Stomach (tissue), 9 donors: ENCODE data around the gene ODAD2. TPM values are rescaled to one million over a fixed set of nuclear protein-coding genes. Genes with fewer than 3 reads are reported as not detected.

ENCODE experiments used
- DNase-seq, 2 donors: peaks; one replicate each; pipeline versions ENCODE4 v3.0.0 to v3.0.0-alpha.2; 2013 to 2019
- H3K27ac ChIP-seq, 5 donors: fragments of 200-600 bp in 4 of 5; sonication (generic) in 4 of 5; one replicate each; pipeline ENCODE4 v1.5.1; 2013 to 2019; ENCODE audit warnings: mild to moderate bottlenecking in 1 of 5, moderate library complexity in 1 of 5
- H3K27me3 ChIP-seq, 3 donors: fragments of 200-600 bp; sonication (generic); one replicate each; pipeline ENCODE4 v1.5.1; 2017 to 2019; ENCODE audit warnings: mixed run types in 1 of 3
- H3K36me3 ChIP-seq, 4 donors: fragments of 200-600 bp; sonication (generic); 1 replicate in 3 of 4; 2 replicates in 1 of 4; pipeline ENCODE4 v1.5.1; 2016 to 2019
- H3K4me1 ChIP-seq, 4 donors: fragments of 200-600 bp; sonication (generic); one replicate each; pipeline ENCODE4 v1.5.1; 2016 to 2019
- H3K4me3 ChIP-seq, 4 donors: fragments of 200-600 bp; sonication (generic) in 3 of 4; one replicate each; pipeline ENCODE4 v1.5.1; 2016 to 2019; ENCODE audit warnings: mild to moderate bottlenecking in 1 of 4
- H3K9me3 ChIP-seq, 4 donors: fragments of 200-600 bp; sonication (generic); one replicate each; pipeline ENCODE4 v1.5.1; 2016 to 2019
- CTCF ChIP-seq, 7 experiments: fragments of 450-650 bp in 4 of 7; fragments of 200-600 bp in 3 of 7; sonication (generic) in 3 of 7; IDR thresholded peaks; one replicate each; pipeline ENCODE4 v1.5.1; 2016 to 2019; ENCODE audit warnings: antibody characterized with exemption in 7 of 7, control low read depth in 2 of 7, mild to moderate bottlenecking in 1 of 7
- EP300 ChIP-seq: sonication (generic); formaldehyde crosslinking; IDR thresholded peaks from one replicate; pipeline ENCODE4 v1.6.1; 2017; ENCODE audit warnings: antibody characterized with exemption
- POLR2A ChIP-seq, 4 donors: fragments of 450-650 bp; IDR thresholded peaks; one replicate each; pipeline ENCODE4 v1.6.1; 2016; ENCODE audit warnings: antibody characterized with exemption in 4 of 4, control low read depth in 2 of 4, mild to moderate bottlenecking in 1 of 4, moderate library complexity in 1 of 4
- POLR2AphosphoS5 ChIP-seq, 3 donors: sonication (generic); formaldehyde crosslinking; IDR thresholded peaks; one replicate each; pipeline ENCODE4 v1.6.1; 2016; ENCODE audit warnings: antibody characterized with exemption in 3 of 3
- WGBS, 5 donors: extraction: QIAGEN DNeasy Blood & Tissue Kit in 3 of 5; methylation state at CpG; one replicate each; pipeline versions ENCODE4 v1.1.5 to v1.1.7; 2013 to 2018; 5-methylcytosine and 5-hydroxymethylcytosine counted together
- intact Hi-C: fragments of 100-400 bp; cut with DNase I; formaldehyde crosslinking; loops from one replicate; pipeline ENCODE4 v1.15.1; 2023; ENCODE audit warnings: low total_unique reads
- polyA plus RNA-seq, 3 donors: library from polyadenylated mRNA; stranded (reverse); fragments of 200-250 nt; gene quantifications; one replicate each; pipeline ENCODE4 v1.2.3, GENCODE V29; 2013
- total RNA-seq, 5 donors: library from RNA; depleted of rRNA; stranded (reverse); fragments of >200 nt; gene quantifications; one replicate each; pipeline versions ENCODE4 v1.1.0 to v1.2.3, GENCODE V29; 2014 to 2016
- donor health status: healthy with polysubstance abuse.
- donor health status: Bipolar disorder and iron deficiency.
- donor health status: healthy.

Gene ODAD2
- total and polyA plus RNA-seq, 8 donors = 0.05 to 0.37 (median 0.12) TPM; not detected in 5

GRCh38 chr10:27815261-27815660, 183.6 kb downstream of the ODAD2 start:
- no peak overlapping the region for H3K4me3 ChIP-seq
- WGBS, 5 donors = 72 to 85% (median 75%) methylated on average over 3 of the region's 3 CpGs
- no peak for TF ChIP-seq POLR2AphosphoS5 (IDR thresholded peaks at IDR 0.05)
- TF ChIP-seq POLR2A (IDR thresholded peaks at IDR 0.05) = no peak
- no peak for TF ChIP-seq CTCF (IDR thresholded peaks at IDR 0.05)
- TF ChIP-seq EP300 = no peak
- H3K9me3 ChIP-seq = no peaks in the 10 kb centered on the region
- H3K4me1 ChIP-seq = peaks cover 4 to 7% (median 6%) of the 10 kb centered on the region in 4 donors
- no peaks in the 10 kb centered on the region for H3K36me3 ChIP-seq
- no peak for DNase-seq
- no peak overlapping the region for H3K27ac ChIP-seq
- intact Hi-C loops = no loop called here
- H3K27me3 ChIP-seq = no peaks in the 10 kb centered on the region

GRCh38 chr10:27805180-27805579, 193.7 kb downstream of the ODAD2 start:
- DNase-seq = no peak
- Histone ChIP-seq H3K4me3 (no peak overlapping the region), H3K4me1 (peaks cover 0 to 8% (median 0%) of the 10 kb centered on the region in 4 donors), H3K9me3 (no peaks in the 10 kb centered on the region), H3K36me3 (no peaks in the 10 kb centered on the region), H3K27ac (no peak overlapping the region), H3K27me3 (peaks cover 0 to 6% (median 0%) of the 10 kb centered on the region in 3 donors)
- TF ChIP-seq POLR2A (IDR thresholded peaks at IDR 0.05) = no peak
- TF ChIP-seq CTCF (IDR thresholded peaks at IDR 0.05) = no peak
- no peak for TF ChIP-seq EP300
- TF ChIP-seq POLR2AphosphoS5 (IDR thresholded peaks at IDR 0.05) = no peak
- 61 to 76% (median 69%) methylated on average over 4 of the region's 4 CpGs for WGBS, 5 donors
- intact Hi-C loops = no loop called here

- intact Hi-C loops = no loop called here
- WGBS, 5 donors = 81 to 89% (median 83%) methylated on average over 7 of the region's 7 CpGs
- H3K36me3 ChIP-seq = no peaks in the 10 kb centered on the region
- no peak overlapping the region for H3K27ac ChIP-seq
- H3K9me3 ChIP-seq = no peaks in the 10 kb centered on the region
- TF ChIP-seq POLR2A (IDR thresholded peaks at IDR 0.05) (no peak), POLR2AphosphoS5 (IDR thresholded peaks at IDR 0.05) (no peak), CTCF (IDR thresholded peaks at IDR 0.05) (no peak), EP300 (no peak)
- no peak overlapping the region for H3K4me3 ChIP-seq
- DNase-seq = no peak
- H3K27me3 ChIP-seq = peaks cover 0 to 6% (median 0%) of the 10 kb centered on the region in 3 donors
- H3K4me1 ChIP-seq = peaks cover 0 to 8% (median 0%) of the 10 kb centered on the region in 4 donors
These were observed 194.7 kb downstream of the ODAD2 start for GRCh38 chr10:27804136-27804535.

GRCh38 chr10:27801171-27801785, 197.6 kb downstream of the ODAD2 start:
- H3K27ac ChIP-seq = no peak overlapping the region
- intact Hi-C loops = no loop called here
- H3K9me3 ChIP-seq = no peaks in the 10 kb centered on the region
- DNase-seq = no peak
- no peak overlapping the region for H3K4me3 ChIP-seq
- H3K27me3 ChIP-seq = peaks cover 0 to 6% (median 0%) of the 10 kb centered on the region in 3 donors
- no peaks in the 10 kb centered on the region for H3K36me3 ChIP-seq
- peaks cover 0 to 8% (median 0%) of the 10 kb centered on the region in 4 donors for H3K4me1 ChIP-seq
- WGBS, 5 donors = 84 to 95% (median 89%) methylated on average over 3 of the region's 3 CpGs
- TF ChIP-seq CTCF (IDR thresholded peaks at IDR 0.05) = no peak
- TF ChIP-seq EP300 = no peak
- no peak for TF ChIP-seq POLR2A (IDR thresholded peaks at IDR 0.05)
- TF ChIP-seq POLR2AphosphoS5 (IDR thresholded peaks at IDR 0.05) = no peak
